Kidney (tissue), 14 donors: ENCODE results near the gene SURF2. TPM values are rescaled to one million over a fixed set of nuclear protein-coding genes. Genes with fewer than 3 reads are reported as not detected.

Source experiments
- DNase-seq, 5 donors: peaks; one replicate each; pipeline ENCODE4 v3.0.0-alpha.2; 2013 to 2020
- FAIRE-seq: peaks from 2 replicates; lab custom pipeline; 2012; peaks lifted over from hg19 to GRCh38; lab: Jason Lieb, UNC
- H3K27ac ChIP-seq, 2 donors: one replicate each; pipeline ENCODE4 v1.7.0; 2013; ENCODE audit warnings: low read depth in 2 of 2, low read length in 2 of 2, inconsistent platforms in 1 of 2
- H3K27me3 ChIP-seq: one replicate; pipeline ENCODE4 v1.7.1; 2013; ENCODE audit warnings: low read length, inconsistent platforms; ENCODE audit not compliant: control insufficient read depth, insufficient read depth
- H3K36me3 ChIP-seq, 3 donors: one replicate each; pipeline versions ENCODE4 v1.7.0 to v1.7.1; 2013; ENCODE audit warnings: low read length in 3 of 3, control low read depth in 1 of 3, inconsistent platforms in 1 of 3; ENCODE audit not compliant: insufficient read depth in 3 of 3, control insufficient read depth in 2 of 3
- H3K4me1 ChIP-seq, 3 donors: one replicate each; pipeline versions ENCODE4 v1.7.0 to v1.7.1; 2013; ENCODE audit warnings: low read length in 3 of 3, inconsistent platforms in 1 of 3, low read depth in 1 of 3; ENCODE audit not compliant: control insufficient read depth in 2 of 3, insufficient read depth in 2 of 3
- H3K4me3 ChIP-seq, 3 donors: one replicate each; pipeline versions ENCODE4 v1.7.0 to v1.8.1; 2013; ENCODE audit warnings: low read length in 3 of 3, control low read depth in 1 of 3, inconsistent platforms in 1 of 3
- H3K9ac ChIP-seq, 3 donors: one replicate each; pipeline versions ENCODE4 v1.7.0 to v1.7.1; 2013; ENCODE audit warnings: low read length in 3 of 3, control low read depth in 1 of 3, inconsistent platforms in 1 of 3
- H3K9me3 ChIP-seq, 3 donors: one replicate each; pipeline versions ENCODE4 v1.7.0 to v1.7.1; 2013; ENCODE audit warnings: low read length in 3 of 3, control low read depth in 1 of 3, inconsistent platforms in 1 of 3; ENCODE audit not compliant: control insufficient read depth in 2 of 3, insufficient read depth in 1 of 3
- intact Hi-C: fragments of 100-400 bp; cut with DNase I; formaldehyde crosslinking; loops from one replicate; pipeline ENCODE4 v1.11.1; 2022
- polyA plus RNA-seq: library from polyadenylated mRNA; stranded (reverse); fragments of 350-450 nt; fragmentation: Illumina TruSeq; extraction: RNeasy Lipid Tissue Mini Kit (QIAGEN cat#74804); gene quantifications from one replicate; pipeline ENCODE4 v1.2.3, GENCODE V29; 2014; ENCODE audit warnings: low read depth, low replicate concordance; ENCODE audit not compliant: insufficient read depth
- total RNA-seq: library from RNA; stranded (reverse); fragmentation: NEBNext Ultra II Directional; extraction: Animal tissue kit (Norgen Biotek cat#: 25700); gene quantifications from one replicate; pipeline ENCODE4 v1.2.1, GENCODE V29; 2021
- TF ChIP-seq, protein P1 (sequence below): IDR thresholded peaks from 3 replicates; pipeline ENCODE4 v1.5.1; 2012; ENCODE audit warnings: mild to moderate bottlenecking, moderate library complexity, borderline replicate concordance; ENCODE audit not compliant: insufficient read depth; ENCODE audit errors: extremely low read depth
- donor health status: control.
- donor health status: control.
- donor health status: control.
- donor health status: control.
- donor health status: control.
- donor health status: DM: yes; HTN: yes; CAD: no.
- donor health status: Normal renal cell carcinoma (clear cell type).

Gene SURF2
- total and polyA plus RNA-seq, 2 donors from 2014 or later, result 23.5 to 61.2 TPM

DNA sequence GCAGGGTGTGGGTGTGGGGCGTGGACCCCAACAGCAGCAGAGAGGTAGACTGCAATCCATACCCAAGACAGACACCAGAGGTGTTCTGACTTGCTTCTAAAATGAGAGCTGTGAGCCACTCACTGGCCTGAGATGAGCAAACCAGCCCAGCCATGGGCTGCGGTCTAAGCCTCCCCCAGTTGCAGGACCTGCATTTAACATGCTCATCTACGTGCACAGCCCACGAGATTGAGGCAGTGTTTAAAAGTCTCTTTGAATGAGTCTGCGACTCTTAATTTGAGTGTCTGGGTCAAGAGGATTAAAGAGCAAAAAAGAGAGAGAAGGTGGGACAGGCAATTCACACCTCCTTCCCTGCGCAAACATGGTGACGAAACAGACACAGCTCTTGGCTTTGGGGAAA, 13.6 kb downstream of the SURF2 start:
- intact Hi-C loops, result no loop called here
- H3K4me3 ChIP-seq, result no peak overlapping the region
- TF ChIP-seq, protein P1, sequence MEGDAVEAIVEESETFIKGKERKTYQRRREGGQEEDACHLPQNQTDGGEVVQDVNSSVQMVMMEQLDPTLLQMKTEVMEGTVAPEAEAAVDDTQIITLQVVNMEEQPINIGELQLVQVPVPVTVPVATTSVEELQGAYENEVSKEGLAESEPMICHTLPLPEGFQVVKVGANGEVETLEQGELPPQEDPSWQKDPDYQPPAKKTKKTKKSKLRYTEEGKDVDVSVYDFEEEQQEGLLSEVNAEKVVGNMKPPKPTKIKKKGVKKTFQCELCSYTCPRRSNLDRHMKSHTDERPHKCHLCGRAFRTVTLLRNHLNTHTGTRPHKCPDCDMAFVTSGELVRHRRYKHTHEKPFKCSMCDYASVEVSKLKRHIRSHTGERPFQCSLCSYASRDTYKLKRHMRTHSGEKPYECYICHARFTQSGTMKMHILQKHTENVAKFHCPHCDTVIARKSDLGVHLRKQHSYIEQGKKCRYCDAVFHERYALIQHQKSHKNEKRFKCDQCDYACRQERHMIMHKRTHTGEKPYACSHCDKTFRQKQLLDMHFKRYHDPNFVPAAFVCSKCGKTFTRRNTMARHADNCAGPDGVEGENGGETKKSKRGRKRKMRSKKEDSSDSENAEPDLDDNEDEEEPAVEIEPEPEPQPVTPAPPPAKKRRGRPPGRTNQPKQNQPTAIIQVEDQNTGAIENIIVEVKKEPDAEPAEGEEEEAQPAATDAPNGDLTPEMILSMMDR, result no peak
- H3K36me3 ChIP-seq, result peaks cover 4 to 34% (median 20%) of the 10 kb centered on the region in 3 donors
- no peaks in the 10 kb centered on the region for H3K9me3 ChIP-seq
- H3K27me3 ChIP-seq, result no peaks in the 10 kb centered on the region
- no peak overlapping the region for H3K9ac ChIP-seq
- H3K27ac ChIP-seq, result no peak overlapping the region
- no peak for DNase-seq
- FAIRE-seq, result no peak
- peaks cover 2 to 65% (median 50%) of the 10 kb centered on the region in 3 donors for H3K4me1 ChIP-seq

DNA sequence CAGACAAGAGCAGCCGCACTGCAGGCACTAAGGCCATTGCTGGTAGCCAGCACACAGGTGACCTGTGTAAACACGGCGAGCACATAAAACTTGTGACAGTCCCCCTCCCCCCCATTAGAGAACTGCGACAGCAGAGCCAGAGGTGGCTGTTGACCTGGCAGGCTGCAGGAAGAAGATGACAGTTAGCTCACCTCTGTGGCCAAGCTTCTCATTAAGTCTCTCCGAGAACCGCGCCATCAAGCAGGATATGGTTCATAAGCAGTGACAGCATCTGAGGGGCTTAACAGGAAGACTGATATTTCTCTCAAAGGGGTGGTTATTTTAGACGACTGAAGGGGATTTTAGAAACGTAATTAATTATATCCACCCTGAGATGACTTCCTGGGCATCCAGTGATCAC, 14.3 kb downstream of the SURF2 start:
- Histone ChIP-seq H3K4me1 (peaks cover 0 to 61% (median 43%) of the 10 kb centered on the region in 3 donors), H3K27me3 (no peaks in the 10 kb centered on the region), H3K4me3 (no peak overlapping the region), H3K9ac (peak overlapping the region in 1 of 3 donors; percentile 41), H3K9me3 (no peaks in the 10 kb centered on the region), H3K36me3 (peaks cover 2 to 27% (median 18%) of the 10 kb centered on the region in 3 donors), H3K27ac (no peak overlapping the region)
- TF ChIP-seq, protein P1, result no peak
- DNase-seq (no peak), FAIRE-seq (no peak)
- intact Hi-C loops, result no loop called here

DNA sequence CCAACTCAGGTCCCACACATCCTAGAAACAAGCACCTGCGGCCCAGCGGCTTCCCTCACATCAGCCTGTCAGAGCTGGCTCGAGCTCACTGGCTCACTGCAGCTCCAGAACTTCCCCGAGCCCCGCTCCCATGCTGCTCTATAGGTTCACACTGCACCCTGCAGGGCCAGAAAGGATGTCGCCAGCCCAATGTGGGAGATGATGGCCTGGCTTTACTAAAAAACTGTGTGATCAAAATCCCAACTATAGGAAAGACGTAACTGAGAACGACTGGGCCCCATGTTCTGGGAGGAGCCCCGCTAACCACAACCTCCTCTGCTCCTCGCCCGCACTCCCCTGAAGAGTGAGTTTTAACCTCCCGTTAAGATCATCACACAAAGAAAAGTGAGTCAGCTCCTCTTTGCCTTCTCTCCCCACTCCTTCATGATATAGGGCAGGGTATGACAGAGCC, 14.9 kb downstream of the SURF2 start:
- no peak for DNase-seq
- FAIRE-seq, result no peak
- Histone ChIP-seq H3K27me3 (no peaks in the 10 kb centered on the region), H3K27ac (no peak overlapping the region), H3K4me3 (no peak overlapping the region), H3K9me3 (no peaks in the 10 kb centered on the region), H3K4me1 (peaks cover 0 to 61% (median 37%) of the 10 kb centered on the region in 3 donors), H3K9ac (peak overlapping the region in 2 of 3 donors; percentile 12 to 41), H3K36me3 (peaks cover 2 to 21% (median 14%) of the 10 kb centered on the region in 3 donors)
- TF ChIP-seq, protein P1, result no peak
- intact Hi-C loops, result no loop called here

DNA sequence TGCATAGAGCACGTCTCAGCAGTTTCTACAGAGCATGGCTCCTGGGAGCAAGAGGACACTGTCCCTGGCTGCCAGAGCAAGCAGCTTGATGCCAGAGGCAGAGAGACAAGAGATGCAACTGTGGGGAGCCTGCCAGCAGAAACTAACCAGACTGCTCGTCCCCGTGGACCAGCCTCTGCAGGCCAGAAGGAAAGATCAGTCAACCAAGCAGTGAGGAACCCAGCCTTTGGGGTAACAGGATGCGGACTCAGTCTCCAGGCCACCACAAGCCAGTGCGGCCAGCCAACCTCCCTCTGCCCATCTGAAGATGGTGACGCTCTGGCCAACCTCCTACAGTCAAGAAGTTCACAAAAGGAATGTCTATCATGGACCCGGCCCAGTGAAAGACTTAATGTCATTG, 15.8 kb downstream of the SURF2 start:
- peaks cover 2 to 13% (median 7%) of the 10 kb centered on the region in 3 donors for H3K36me3 ChIP-seq
- H3K27me3 ChIP-seq, result no peaks in the 10 kb centered on the region
- H3K9me3 ChIP-seq, result no peaks in the 10 kb centered on the region
- no peak for FAIRE-seq
- no peak overlapping the region for H3K4me3 ChIP-seq
- H3K4me1 ChIP-seq, result peaks cover 0 to 60% (median 36%) of the 10 kb centered on the region in 3 donors
- DNase-seq, result no peak
- H3K27ac ChIP-seq, result no peak overlapping the region
- intact Hi-C loops, result no loop called here
- TF ChIP-seq, protein P1, result no peak
- H3K9ac ChIP-seq, result peak overlapping the region in 1 of 3 donors; percentile 31
